GM10847 (cell line): ENCODE data around the gene TOMM7.

Experiments used
- POLR2A ChIP-seq: IDR thresholded peaks from 2 replicates; pipeline ENCODE4 v1.6.1; 2011; ENCODE audit not compliant: insufficient read length; ENCODE audit errors: extremely low read depth

Gene TOMM7

GRCh38 chr7:22822486-22823141 lies at the start of gene TOMM7:
TSS of gene TOMM7 (minus strand) at chr7:22822849. CDS start at chr7:22822779, 70 bp downstream.
- peak; percentile 37 for TF ChIP-seq POLR2A

- TF ChIP-seq POLR2A = no peak
Measured at GRCh38 chr7:22872096-22872807, 49.6 kb upstream of the TOMM7 start.

DNA sequence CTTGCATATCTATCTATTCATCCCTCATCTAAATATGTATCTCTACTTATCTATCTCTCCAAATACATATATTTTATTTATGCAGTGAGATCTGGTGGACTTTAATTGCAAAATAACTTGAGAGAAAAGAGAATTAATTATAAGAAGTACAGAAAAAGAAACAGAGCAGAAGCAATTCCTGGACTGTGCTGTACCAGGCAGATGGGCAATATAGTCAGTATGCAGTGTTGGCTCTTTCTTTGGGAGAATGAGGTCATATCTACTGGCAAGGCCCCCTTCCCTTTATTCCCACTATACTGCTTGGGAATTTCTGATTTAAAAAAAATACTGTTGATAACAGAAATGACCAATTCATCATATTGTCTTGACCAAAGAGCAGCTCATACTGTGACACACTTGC lies 49.0 kb upstream of the TOMM7 start:
- no peak for TF ChIP-seq POLR2A

GRCh38 chr7:22868509-22868908 lies 45.9 kb upstream of the TOMM7 start:
- no peak for TF ChIP-seq POLR2A

DNA sequence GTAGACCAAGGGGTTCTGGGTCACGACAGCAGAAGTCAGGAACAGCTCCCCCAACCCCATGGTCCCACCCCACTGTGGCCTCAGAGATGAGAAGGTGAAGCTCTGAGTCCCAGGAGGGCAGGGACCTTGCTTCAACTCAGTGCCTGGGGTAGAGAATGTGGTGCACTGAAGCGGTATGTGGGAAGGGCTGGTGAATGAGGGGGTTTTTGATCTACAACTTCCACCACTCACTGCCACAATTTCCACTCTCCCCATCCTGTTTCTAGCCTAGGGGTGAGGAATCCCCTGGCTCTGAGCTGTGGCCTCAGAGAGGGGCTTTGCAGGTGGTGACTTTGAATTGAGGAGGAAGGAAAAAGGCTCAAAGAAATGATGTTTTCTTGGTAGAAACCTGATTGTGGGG lies 44.9 kb upstream of the TOMM7 start:
- TF ChIP-seq POLR2A = no peak

DNA sequence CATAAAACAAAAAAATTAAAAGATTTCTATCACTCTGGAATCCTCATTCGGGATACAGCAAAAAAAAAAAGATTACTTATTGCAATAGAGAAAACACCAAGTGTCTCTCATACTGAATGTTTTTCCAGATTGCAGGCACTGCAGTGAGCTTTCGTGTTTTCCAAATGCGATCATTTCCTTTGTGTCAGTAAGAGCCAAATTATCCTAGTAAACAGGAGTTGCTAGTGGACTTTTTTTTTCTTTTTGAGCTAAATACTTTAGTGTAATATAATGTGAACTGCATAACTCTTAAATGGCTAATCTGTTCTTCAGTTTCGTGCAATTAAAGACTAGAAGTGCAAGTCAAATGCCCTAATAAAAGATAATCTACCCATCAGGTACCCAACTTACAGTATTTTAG lies 44.4 kb upstream of the TOMM7 start:
- TF ChIP-seq POLR2A = no peak

DNA sequence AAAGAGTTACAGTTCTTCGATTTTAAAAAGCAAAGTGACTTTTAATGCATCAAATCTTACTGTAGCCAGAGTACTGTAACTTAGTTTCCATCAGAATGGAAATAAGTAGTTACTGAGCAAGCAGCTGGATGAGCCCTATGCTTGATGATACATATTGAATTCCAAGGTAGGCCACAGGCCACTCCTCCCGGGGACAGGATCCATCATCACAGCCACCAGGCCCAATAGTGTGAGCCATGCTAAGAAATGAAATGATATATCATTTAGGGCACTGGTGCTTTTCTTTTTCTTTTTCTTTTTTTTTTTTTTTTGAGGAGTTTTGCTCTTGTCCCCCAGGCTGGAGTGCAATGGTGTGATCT lies 42.9 kb upstream of the TOMM7 start:
- no peak for TF ChIP-seq POLR2A

DNA sequence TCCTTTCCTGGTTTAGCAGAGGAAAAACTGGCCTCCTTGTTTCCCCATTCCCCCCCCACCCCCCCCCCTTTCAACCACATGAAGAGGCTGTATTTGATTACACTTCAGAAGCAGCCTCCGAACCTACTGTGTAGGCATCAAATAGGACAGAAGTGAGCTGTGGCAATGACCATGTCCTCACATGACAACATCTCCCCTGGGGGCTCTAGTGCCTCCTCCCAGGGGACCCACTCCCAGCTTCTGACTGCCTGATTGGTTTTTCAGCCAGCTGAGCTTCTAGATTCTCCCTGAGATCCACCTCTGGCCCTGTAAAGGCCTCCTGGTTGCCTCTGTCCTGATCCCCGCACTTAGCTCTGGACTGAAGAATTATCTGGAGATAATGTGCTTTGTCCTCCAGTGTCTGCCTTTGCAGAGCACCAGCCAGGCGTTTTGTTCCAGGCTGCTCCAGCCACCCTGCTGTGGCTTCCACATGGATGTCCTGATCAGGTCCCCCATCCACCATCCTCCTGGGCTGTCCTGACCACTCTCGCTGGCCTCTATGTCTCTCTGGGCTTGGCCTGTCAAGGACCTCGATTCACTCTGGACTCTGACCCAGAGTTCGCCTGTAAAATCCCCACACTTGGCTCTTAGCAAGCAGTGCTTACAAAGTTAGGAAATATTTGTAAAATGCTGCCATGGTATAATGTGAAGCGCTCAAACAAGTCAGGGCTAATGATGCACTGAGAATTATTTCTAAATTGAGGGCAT lies 42.4 kb upstream of the TOMM7 start:
- no peak for TF ChIP-seq POLR2A

DNA sequence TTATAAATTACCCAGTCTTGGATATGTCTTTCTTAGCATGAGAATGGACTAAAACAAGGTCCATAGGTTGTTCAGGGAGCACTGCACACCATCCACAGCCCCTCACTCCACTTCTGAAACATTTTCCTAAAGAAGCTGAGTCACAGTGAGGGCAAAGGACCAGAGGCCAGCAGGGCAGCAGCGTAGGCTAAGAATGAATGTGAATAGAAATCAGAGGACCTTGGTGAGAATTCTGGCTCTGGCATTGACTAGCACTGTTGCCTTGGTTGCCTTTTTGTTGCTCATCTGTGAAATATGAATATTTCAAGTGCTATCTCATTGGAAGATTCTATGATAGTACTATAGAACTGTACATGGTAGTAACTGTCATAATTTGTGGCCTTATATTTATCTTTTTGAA lies 41.7 kb upstream of the TOMM7 start:
- no peak for TF ChIP-seq POLR2A

- no peak for TF ChIP-seq POLR2A
Measured at GRCh38 chr7:22863156-22863899, 40.7 kb upstream of the TOMM7 start.

GRCh38 chr7:22861576-22861975 lies 38.9 kb upstream of the TOMM7 start:
- no peak for TF ChIP-seq POLR2A

DNA sequence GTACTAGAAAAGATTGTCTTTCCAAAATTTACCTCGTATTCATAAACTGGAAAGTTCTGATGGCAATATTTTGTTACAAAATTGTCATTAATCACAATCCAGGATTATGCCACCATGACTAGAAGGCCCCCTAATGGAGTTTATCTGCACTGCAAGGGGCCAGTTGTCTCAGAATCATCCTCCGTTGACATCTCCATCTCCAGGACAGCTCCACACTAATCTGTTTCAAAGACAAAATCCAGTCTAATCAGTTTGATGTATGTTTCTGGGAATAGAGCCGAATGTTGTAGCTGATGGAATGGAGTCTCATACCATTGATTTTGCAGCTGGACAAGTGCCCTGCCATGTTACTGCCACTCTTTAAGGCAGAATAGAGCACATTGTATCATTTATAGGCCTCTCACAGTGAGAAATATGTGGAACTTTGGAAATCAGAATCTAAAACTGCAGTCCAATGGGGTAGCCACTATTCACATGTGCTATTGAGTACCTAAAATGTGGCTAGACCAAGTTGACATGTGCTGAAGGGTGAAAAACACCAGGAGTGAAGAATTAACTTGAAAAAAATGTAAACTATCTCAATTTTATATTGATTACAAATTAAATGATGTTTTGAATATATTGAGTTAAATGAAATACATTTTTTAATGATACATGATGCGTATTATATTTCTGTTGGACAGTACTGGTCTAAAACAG lies 38.3 kb upstream of the TOMM7 start:
- TF ChIP-seq POLR2A = no peak

GRCh38 chr7:22860337-22860736 lies 37.7 kb upstream of the TOMM7 start:
- no peak for TF ChIP-seq POLR2A

- TF ChIP-seq POLR2A = no peak
Measured at GRCh38 chr7:22859641-22860290, 37.1 kb upstream of the TOMM7 start.

GRCh38 chr7:22858640-22859561 lies 36.3 kb upstream of the TOMM7 start:
- TF ChIP-seq POLR2A = no peak
